ENCODE data around the gene TSPAN3. TPM values are rescaled to one million over a fixed set of nuclear protein-coding genes. Genes with fewer than 3 reads are reported as not detected.

Gene TSPAN3
- total and polyA plus RNA-seq, 2 donors (not counting 1 experiment from before 2014, with no cell fraction given) = 109 to 130 TPM

DNA sequence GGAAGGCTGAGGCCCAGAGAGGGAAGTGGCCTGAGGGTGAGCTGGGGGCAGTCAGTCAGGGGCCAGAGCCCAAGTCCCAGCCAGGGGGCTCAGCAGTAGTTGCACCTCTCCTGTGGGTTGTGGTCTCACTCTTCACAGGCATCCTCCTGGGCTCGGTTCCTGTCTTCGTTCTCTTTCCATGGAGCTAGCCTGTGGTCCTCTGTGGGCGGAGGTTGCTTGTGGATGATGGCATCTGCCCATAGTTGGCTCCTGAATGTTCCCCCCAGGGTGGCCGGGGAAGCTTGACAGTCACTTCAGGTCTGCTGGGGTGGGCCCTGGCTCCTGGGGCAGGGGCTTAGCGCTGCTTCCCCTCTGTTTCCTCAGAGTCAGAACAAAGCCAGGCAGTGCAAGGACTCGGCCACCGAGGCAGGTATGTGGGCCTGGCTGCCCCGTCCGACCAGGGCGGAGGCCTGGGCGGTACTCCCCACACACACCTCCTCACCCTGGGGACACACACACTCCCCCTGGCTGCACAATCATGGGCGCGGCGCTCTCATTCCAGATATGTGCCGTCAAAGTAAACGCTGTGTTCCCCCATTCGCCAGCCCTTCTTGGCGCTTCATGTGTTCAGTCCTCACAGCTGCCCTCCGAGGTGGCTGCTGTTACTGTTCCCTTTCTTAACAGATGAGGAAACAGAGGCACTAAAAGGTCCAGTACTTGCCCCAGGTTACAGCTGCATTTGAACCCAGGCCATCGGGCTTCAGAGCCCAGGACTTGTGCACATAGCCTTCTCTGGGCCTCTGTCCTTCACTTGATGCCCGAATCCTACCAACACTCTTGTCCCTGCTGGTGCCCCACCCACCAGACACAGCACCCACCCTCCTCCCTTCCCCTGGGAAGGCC, 41.5 kb downstream of the TSPAN3 start:
- Mint-ChIP-seq H3K4me1 (peaks cover 18% of the 10 kb centered on the region), H3K4me3 (no peak overlapping the region), H3K9me3 (ENCODE audit: insufficient read depth) (no peaks in the 10 kb centered on the region), H3K27me3 (no peaks in the 10 kb centered on the region), H3K27ac (peak overlapping the region; percentile 56)
- intact Hi-C loops (cut with micrococcal nuclease) = loop anchor here (2.0 to 5.0 kb wide), 3 partner anchors 38 to 792 kb away; no protein-coding TSS in a partner anchor
- TF ChIP-seq, protein P1, sequence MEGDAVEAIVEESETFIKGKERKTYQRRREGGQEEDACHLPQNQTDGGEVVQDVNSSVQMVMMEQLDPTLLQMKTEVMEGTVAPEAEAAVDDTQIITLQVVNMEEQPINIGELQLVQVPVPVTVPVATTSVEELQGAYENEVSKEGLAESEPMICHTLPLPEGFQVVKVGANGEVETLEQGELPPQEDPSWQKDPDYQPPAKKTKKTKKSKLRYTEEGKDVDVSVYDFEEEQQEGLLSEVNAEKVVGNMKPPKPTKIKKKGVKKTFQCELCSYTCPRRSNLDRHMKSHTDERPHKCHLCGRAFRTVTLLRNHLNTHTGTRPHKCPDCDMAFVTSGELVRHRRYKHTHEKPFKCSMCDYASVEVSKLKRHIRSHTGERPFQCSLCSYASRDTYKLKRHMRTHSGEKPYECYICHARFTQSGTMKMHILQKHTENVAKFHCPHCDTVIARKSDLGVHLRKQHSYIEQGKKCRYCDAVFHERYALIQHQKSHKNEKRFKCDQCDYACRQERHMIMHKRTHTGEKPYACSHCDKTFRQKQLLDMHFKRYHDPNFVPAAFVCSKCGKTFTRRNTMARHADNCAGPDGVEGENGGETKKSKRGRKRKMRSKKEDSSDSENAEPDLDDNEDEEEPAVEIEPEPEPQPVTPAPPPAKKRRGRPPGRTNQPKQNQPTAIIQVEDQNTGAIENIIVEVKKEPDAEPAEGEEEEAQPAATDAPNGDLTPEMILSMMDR (IDR thresholded peaks at IDR 0.05) = no peak
- TF ChIP-seq EZH2 (IDR thresholded peaks at IDR 0.05; ENCODE audit: borderline replicate concordance, insufficient read depth, low read depth, low read length, poor library complexity, severe bottlenecking) = no peak
- H3K27ac ChIP-seq (ENCODE audit: low read length in 2 of 2) = no peak overlapping the region
- H3K9me3 ChIP-seq (ENCODE audit: control extremely low read depth in 1 of 3, control insufficient read depth in 2 of 3, insufficient read depth in 1 of 3, low read length in 2 of 3) = no peaks in the 10 kb centered on the region
- WGBS (ENCODE audit: insufficient coverage) = 94% methylated on average over 19 of the region's 21 CpGs
- no peaks in the 10 kb centered on the region for H3K79me2 ChIP-seq (ENCODE audit: control insufficient read depth, insufficient read depth, low read length)
- peaks cover 12 to 27% of the 10 kb centered on the region in 2 donors for H3K4me1 ChIP-seq (ENCODE audit: control insufficient read depth in 2 of 2, insufficient read depth in 2 of 2, low read length in 2 of 2)
- ATAC-seq (ENCODE audit: low read depth) (no peak), DNase-seq (peak; percentile 13)
- no peak overlapping the region for H3K9ac ChIP-seq (ENCODE audit: low read length)
- POLR2A ChIA-PET = no interaction called here
- no peak overlapping the region for H3K4me2 ChIP-seq (replicated peaks; ENCODE audit: low read depth, low read length, poor library complexity, severe bottlenecking)
- CTCF ChIA-PET = interaction anchor here (0.7 to 7.5 kb wide), 6 partner anchors 26 to 795 kb away, joined by 3 to 67 read pairs (median 4); no protein-coding TSS in a partner anchor
- H3K36me3 ChIP-seq (replicated peaks in 1 of 2; ENCODE audit: control extremely low read depth in 1 of 2, control insufficient read depth in 1 of 2, extremely low read depth in 1 of 2, insufficient read depth in 2 of 2, low read length in 1 of 2) = peaks cover 0 to 31% of the 10 kb centered on the region in 2 experiments
- H3K27me3 ChIP-seq (replicated peaks in 1 of 4; ENCODE audit: control extremely low read depth in 1 of 4, control insufficient read depth in 3 of 4, insufficient read depth in 4 of 4, low read length in 3 of 4) = no peaks in the 10 kb centered on the region
- no peak overlapping the region for H3K4me3 ChIP-seq (ENCODE audit: control extremely low read depth in 1 of 5, extremely low read depth in 1 of 5, insufficient read depth in 1 of 5, low read depth in 2 of 5, low read length in 4 of 5)
- peaks cover 22% of the 10 kb centered on the region for H4K20me1 ChIP-seq (ENCODE audit: control insufficient read depth, insufficient read depth, low read length, poor library complexity, severe bottlenecking)
- no peak overlapping the region for H2AFZ ChIP-seq (ENCODE audit: insufficient read depth, low read depth, low read length, poor library complexity, severe bottlenecking)

Data from B cell (primary cell).